ENCODE results near the gene ATP1B3. TPM values are rescaled to one million over a fixed set of nuclear protein-coding genes. Genes with fewer than 3 reads are reported as not detected.

ATP1B3 gene
- total RNA-seq, 1 experiment from 2014 or later = 250 TPM

DNA sequence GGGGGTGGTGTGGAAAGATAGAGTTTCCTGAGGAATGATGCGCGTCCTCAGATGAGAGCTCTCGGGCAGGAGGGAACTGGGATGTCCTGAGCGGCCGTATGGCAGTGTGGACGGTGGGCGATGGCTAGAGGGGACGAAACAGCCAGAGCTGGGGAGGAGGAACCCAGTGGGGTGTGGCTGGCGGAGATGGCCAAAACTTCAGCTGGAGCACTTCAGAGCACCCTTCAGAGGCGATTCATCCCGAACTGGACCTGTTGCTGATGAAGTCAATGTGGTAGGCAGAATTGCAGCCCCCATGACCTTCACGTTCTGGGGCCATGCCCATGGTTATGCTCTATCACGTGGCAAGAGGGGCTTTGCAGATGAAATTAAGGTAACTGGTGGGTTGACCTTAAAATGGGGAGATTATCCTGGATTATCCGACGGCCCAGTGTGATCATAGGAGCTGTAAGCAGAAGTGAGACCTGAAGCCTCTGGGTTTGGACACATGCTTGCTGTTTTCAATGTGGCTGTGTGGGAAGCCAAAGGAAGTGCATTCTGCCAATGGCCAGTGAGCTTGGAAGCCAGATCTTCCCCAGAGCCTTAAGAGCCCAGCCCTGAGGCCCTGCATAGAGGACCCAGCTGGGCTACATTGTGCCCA lies 52.3 kb downstream of the ATP1B3 start:
- Histone ChIP-seq H3K18ac (ENCODE audit: insufficient read length, low read depth, low read length) (no peak overlapping the region), H4K5ac (ENCODE audit: insufficient read length, low read depth, low read length) (no peak overlapping the region), H3K14ac (ENCODE audit: insufficient read depth, low read length) (no peak overlapping the region), H3K9me3 (ENCODE audit: control insufficient read depth, low read depth, low read length) (no peaks in the 10 kb centered on the region), H3K79me2 (ENCODE audit: insufficient read depth, low read length) (no peaks in the 10 kb centered on the region), H2BK15ac (ENCODE audit: low read depth, low read length) (no peak overlapping the region), H3K27ac (ENCODE audit: insufficient read length, low read depth, low read length) (no peak overlapping the region), H3K27me3 (ENCODE audit: insufficient read depth, low read length) (no peaks in the 10 kb centered on the region), H3T11ph (ENCODE audit: low read length) (no peak overlapping the region), H4K8ac (replicated peaks; ENCODE audit: insufficient read length, low read depth, low read length) (no peak overlapping the region), H3K23me2 (ENCODE audit: insufficient read length, low read depth, low read length, poor library complexity, severe bottlenecking) (no peaks in the 10 kb centered on the region), H2BK120ac (ENCODE audit: low read depth, low read length, poor library complexity, severe bottlenecking) (no peak overlapping the region), H3K9ac (ENCODE audit: extremely low read depth, insufficient read length, low read length) (no peak overlapping the region), H3K56ac (ENCODE audit: insufficient read length, low read depth, low read length) (no peak overlapping the region), H3K4ac (ENCODE audit: low read depth, low read length) (no peak overlapping the region), H2BK12ac (ENCODE audit: insufficient read length, low read depth, low read length) (no peak overlapping the region), H2AFZ (ENCODE audit: low read length) (no peak overlapping the region), H4K20me1 (ENCODE audit: control insufficient read depth, insufficient read depth, insufficient read length) (no peaks in the 10 kb centered on the region), H2BK5ac (ENCODE audit: insufficient read length, low read length) (no peak overlapping the region), H4K91ac (ENCODE audit: insufficient read length, low read depth, low read length) (no peak overlapping the region), H3K79me1 (ENCODE audit: insufficient read depth, low read depth, low read length, poor library complexity, severe bottlenecking) (no peaks in the 10 kb centered on the region), H3K23ac (ENCODE audit: insufficient read length, low read depth, low read length) (no peak overlapping the region), H3K4me2 (ENCODE audit: insufficient read depth, insufficient read length, low read length) (no peak overlapping the region), H3K4me1 (ENCODE audit: insufficient read depth, low read length) (no peaks in the 10 kb centered on the region), H2BK20ac (ENCODE audit: low read depth, low read length, poor library complexity, severe bottlenecking) (no peak overlapping the region), H2AK5ac (ENCODE audit: insufficient read length, low read length) (no peak overlapping the region)
- Mint-ChIP-seq H3K4me3 (no peak overlapping the region), H3K9me3 (no peaks in the 10 kb centered on the region), H3K36me3 (ENCODE audit: insufficient read depth in 1 of 3, low read depth in 3 of 3) (peaks cover 22 to 40% (median 31%) of the 10 kb centered on the region in 3 experiments), H3K27me3 (ENCODE audit: low read depth) (no peaks in the 10 kb centered on the region), H3K4me1 (peaks cover 7 to 10% of the 10 kb centered on the region in 2 experiments), H3K27ac (peak overlapping the region in 2 of 3 experiments; percentile 2 to 22; a peak in 3 of 7 replicates)
- DNase-seq = no peak
- no peak for TF ChIP-seq CTCF (conservative IDR thresholded peaks at IDR 0.05)
- WGBS (ENCODE audit: extremely low coverage, insufficient read length, low lambda C conversion rate) = no CpG with 5 or more reads among the region's 15 CpGs

Data from H9 (cell line).